DOHH2 (cell line): ENCODE data around the gene TTC27.

Experiments
- CTCF ChIP-seq: fragments of 200-600 bp; sonication (generic); IDR thresholded peaks from one replicate; pipeline ENCODE4 v1.5.1; 2014; ENCODE audit warnings: antibody characterized with exemption, mild to moderate bottlenecking, low read depth, low read length; ENCODE audit not compliant: poor library complexity, severe bottlenecking
- EZH2phosphoT487 ChIP-seq: fragments of 200-600 bp; sonication (generic); IDR thresholded peaks from 2 replicates; pipeline ENCODE4 v1.6.1; 2017; ENCODE audit warnings: borderline replicate concordance, mild to moderate bottlenecking, antibody characterized with exemption, low read length, moderate library complexity, mixed read lengths

- TF ChIP-seq CTCF (no peak), EZH2phosphoT487 (no peak)
Observed at GRCh38 chr2:32652555-32653209, 24.8 kb downstream of the TTC27 start.
